DMS53 treated with DMSO at 0.1 percent for 48 hours (cell line): ENCODE measurements around the gene PDE9A.
"Not testable (repeated sequence)": the region's sequence is repeated elsewhere in the genome, so short reads cannot be mapped to it uniquely, and the experiment has no call there.

Experiments used
- DNase-seq: peaks from one replicate; lab custom pipeline; 2025; ENCODE audit not compliant: unreplicated experiment; lab: John Stamatoyannopoulos, UW

Gene PDE9A

DNA sequence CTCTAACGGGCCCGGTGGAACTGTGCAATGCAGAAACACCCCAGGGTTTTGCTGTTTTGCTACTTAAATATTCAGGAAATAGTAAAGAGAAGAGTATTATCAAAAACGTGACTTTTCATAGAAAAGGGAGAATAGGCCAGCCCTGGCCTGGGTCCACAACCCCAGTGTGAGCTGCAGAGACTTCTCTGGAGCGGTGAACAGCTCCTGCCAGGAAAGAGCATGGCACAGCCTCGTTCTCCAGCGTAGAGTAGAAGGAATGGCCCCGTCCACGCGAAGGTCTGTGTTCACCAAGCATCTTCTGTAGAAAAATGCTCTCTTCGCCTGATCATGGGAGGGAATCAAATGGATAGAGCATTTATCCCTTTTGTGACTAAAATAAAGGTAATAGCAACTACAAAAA lies 51.4 kb downstream of the PDE9A start:
- no peak for DNase-seq

DNA sequence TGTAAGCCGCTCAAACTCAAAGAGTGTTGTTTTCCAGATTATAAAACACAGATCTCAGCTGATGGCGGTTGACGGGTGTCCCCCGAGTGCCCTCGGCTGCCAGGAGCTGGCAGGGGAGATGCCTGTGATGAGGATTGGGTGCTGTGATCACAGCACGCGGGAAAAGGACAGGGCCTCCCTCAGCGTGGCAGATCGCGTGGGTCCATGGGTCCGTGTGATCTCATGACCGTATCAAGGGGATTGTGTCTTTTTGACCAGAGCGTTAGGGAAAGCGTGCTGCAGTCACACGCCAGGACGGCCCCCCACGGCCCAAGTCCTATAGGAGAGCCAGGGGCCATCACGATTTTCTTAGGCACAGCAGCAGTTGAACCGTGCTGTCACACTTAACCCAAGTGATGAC lies 51.9 kb downstream of the PDE9A start:
- DNase-seq: no peak

DNA sequence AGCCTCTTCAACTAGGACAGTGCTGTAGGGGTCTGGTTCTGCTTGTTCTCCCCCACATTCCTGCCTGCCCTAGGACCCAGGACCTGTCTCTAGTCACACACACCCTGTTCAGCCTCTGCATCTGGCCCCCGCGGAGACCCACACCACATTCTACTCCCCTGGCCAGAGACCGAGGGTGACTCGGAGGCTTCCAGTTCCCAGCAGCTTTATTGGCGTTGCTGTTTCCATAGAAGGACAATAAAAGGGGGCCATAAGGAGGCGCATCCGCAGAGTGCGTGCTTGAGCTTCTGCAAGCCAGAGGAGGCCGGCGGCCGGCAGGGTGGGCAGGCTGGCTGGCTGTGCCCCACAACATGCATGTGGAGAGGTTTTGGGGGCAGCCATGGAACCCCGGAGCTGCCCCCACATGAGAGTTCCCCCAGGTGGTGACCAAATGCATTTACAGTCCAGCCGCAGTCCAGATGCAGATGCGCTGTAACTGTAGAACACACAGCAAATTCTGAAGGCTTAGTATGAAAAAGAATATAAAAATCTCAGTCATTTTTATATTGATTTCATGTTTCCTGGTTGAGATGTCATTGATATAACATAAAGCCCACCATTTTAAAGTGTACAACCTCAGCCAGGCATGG lies 52.4 kb downstream of the PDE9A start:
- no peak for DNase-seq

DNA sequence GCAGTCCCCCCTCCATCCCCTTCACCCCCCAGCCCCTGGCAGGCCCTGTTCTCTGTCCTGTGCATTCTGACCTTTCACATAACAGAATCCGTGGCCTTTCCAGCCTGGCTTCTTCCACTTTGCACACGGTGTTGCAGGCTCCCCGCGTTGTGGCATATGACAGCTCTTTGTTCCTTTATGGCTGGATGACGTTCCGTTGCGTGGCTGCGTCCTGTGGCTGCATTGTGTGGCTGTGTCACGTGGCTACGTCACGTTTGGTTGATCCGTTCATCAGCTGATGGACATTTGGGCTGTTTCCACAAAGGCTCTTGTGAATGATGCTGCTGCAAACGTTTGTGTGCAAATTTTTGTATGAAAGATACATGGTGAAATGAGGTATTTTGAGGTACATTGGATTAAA lies 53.3 kb downstream of the PDE9A start:
- no peak for DNase-seq

DNA sequence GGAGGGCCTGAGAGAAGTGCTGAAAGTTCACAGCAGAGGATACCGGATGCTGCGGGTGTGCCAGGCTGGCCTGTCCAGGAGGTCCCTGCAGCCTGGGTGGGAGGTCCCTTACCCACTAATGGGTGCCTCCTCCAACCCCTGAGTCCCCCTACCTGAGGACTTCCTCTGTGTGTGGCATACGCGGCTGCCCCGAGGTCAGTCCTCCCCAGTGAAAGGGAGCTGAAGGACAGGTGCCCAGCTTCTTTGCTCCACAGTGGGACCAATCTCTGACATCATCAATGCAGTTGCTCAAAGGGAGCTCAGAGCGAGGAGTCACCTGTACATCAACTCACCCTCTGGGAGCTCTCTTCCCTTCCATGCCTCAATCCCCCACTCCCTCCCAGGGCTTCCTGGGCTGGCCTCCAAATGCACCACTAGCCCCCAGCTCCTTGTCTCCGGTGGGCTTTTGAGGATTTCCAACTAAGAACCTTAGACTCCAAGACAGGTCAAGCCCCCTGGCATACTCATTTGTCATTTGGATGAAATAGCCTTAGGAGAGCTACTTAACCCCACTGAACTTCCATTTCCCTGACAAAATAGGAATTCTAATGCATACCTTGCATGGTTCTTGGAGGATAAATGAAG lies 53.9 kb downstream of the PDE9A start:
- no peak for DNase-seq

DNA sequence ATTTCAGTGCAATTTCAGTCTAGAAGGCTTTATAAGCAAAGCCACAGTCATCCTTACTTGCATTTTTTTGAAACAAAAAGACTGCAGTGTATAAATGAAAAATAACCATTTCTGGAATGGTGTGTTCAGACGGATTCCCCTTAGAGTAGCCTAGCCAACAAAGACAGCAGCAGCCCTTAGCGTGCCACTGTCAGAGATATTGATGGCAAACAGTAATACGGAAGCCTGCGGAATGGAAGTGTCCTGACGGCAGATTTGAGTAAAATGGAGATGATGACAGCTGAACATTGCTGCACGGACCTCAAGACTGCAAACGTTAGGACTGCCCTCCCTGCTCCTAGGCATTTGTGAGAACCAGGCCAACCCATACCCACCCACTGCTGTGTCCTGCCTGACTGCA lies 54.7 kb downstream of the PDE9A start:
- DNase-seq: no peak

DNA sequence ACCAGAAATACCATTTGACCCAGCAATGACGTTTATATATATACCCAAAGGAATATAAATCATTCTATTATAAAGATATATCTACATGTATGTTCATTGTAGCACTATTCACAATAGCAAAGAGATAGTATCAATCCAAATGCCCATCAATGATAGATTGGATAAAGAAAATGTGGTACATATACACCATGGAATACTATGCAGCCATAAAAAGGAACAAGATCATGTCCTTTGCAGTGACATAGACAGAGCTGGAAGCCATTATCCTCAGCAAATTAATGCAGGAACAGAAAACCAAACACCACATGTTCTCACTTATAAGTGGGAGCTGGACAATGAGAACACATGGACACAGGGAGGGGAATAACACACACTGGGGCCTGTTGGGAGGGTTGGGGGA lies 55.5 kb downstream of the PDE9A start:
- not testable (repeated sequence) for DNase-seq

DNA sequence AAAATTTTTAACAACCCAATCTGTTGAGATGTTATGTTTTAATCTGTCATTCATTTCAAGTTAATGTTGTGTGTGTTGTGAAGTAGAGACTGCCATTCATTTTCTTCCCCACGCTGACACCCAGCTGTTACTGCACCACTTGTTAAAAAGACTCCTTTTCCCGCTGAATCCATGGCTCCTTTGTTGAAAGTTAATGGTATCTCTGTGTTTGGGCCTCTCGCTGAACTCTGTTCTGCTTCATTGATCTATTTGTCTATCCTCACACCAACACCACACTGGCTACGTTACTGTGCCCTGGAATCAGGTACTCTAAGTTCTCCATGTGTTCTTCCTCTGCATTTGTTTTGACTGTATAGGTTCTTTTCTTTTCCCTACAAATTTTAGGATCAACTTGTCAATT lies 58.2 kb downstream of the PDE9A start:
- DNase-seq: no peak

DNA sequence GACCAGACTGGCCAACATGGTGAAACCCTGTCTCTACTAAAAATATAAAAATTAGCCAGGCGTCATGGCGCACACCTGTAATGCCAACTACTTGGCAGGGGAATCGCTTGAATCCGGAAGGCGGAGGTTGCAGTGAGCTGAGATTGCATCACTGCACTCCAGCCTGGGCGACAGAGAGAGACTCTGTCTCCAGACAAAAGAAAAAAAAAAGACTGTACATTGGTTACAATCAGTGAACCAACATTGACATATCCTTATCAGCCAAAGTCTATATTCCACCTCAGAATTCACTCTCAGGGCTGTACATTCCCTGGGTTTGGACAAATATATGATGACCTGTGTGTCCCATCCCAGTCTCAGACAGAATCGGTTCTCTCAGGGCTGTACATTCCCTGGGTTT lies 62.0 kb downstream of the PDE9A start:
- not testable (repeated sequence) for DNase-seq

DNA sequence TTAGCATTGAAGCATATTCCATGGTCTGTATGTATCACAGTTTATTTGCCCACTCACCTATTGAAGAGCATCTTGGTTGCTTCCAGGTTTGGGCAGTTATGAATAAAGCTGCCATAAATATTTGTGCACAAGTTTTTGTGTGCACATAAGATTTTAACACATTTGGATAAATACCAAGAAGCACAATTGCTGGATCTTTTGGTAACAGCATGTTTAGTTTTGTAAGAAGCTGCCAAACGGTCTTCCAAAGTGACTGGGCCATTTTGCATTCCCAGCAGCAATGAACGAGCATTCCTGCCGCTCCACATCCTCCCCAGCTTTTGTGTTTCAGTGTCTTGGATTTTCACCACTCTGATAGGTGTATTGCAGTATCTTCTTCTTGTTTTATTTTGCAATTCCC lies 62.7 kb downstream of the PDE9A start:
- no peak for DNase-seq

DNA sequence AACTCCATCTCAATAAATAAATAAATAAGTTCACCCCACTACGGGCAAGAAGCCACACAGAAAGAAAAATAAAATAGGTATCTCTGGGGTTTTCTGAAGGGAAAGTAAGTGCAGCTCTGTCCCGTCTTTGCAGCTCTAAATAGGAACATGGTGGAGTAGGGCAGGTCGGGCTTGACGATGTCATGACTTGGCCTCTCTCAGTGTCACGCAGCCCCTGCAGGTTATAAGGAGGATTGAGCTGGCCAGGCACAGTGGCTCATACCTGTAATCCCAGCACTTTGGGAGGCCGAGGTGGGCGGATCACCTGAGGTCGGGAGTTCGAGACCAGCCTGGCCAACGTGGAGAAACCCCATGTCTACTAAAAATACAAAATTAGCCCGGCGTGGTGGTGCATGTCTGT lies 67.1 kb downstream of the PDE9A start:
- not testable (repeated sequence) for DNase-seq

DNA sequence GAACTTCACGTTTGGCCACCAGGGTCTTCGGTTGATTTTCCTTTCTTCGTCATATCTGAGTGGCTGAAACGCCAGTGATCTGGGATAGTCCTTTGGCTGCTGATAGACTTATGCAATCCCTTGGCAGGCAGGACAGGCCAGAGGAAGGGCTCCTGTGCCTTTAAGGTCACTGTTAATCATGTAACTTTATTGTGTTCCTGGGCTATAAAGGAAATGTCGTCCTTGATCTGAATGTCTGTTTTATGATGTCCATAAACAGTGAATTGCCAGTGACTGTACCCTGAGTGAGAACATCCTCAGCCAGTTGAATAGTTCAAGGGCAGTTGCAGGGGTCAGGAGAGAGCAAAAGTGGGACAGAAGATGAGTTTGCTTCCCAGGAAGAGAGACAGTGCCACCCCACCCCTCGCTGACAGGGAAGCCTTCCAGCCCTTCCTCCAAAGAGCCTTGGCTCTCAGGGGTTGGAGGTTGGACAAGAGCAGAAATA lies 68.0 kb downstream of the PDE9A start:
- DNase-seq: no peak

DNA sequence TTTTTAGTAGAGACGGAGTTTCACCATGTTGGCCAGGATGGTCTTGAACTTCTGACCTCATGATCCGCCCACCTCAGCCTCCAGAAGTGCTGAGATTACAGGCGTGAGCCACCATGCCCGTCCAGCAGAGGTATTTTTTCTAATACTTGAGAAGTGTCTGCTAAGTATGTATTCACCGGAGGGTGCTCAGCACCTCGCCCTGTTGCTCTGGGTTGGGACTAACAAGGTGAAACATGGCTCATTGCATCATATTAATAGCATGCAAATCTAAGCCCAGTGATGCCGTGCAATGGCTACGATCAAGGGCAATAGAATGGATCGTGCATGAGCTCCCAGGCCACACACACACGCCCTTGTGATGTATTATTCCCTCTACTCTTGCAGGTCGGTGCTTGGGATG lies 68.7 kb downstream of the PDE9A start:
- DNase-seq: no peak

DNA sequence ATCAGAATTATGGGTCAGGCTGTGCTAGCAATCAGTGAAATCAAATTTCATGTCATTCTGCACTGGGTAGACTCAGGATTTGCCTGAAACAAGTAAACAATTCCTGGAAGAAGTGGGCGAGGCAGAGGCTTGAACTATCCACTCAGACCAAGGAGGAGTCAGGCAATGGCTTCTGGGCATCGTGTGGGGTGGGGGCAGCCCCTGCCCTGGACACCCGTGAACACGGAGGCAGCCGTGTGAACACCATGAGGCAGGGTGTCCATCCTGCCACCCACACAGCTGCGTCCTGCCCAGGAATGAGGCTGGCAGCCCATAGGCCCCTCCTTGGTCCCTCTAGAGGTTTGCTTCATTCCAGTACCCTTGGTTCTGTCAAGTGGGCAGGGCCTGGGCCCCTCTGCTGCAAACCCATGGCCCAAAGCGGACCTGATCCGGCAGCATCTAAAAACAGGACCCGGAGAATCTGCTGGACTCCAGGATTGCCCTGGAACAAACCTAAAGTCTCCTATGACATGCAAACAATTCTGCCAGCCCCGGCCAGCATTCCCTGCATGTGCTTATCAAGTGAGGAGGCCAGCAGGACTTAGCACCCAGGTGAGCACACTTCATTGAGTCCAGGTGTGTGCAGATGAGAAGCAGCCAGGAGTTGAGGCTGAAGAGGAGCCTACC lies 69.5 kb downstream of the PDE9A start:
- DNase-seq: no peak

DNA sequence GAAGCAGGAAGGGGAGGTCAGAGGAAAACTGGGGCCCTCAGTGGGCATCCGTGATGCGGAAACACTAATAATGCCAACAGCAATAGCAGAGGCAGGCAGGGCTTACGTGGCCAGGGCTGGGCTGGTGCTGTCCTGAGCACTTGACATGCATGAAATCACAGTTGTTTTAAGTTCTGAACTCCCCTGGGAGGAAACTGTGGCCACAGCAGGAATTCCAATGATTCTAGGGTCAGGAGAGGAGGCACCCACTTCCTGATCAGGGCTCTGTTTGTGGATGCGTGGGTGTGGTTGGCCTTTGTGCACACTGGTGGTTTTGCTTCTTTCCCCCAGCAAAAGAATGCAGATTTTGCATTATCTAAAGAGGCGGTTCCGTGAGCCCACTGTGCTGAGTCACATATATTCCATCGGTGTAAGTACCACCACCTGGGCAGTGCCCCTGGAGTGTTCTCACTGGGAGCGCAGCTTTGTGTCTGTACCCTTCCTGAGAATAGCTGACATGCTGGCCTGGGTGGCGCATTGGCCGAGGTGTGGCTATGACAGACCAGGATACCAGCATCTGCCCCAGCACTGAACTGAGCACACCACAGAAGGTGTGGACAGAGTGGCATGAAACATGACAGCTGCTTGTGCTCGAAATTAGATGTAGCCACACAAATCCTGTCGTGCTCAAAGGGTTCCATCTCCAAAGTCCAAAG lies 71.0 kb downstream of the PDE9A start:
- DNase-seq: no peak

DNA sequence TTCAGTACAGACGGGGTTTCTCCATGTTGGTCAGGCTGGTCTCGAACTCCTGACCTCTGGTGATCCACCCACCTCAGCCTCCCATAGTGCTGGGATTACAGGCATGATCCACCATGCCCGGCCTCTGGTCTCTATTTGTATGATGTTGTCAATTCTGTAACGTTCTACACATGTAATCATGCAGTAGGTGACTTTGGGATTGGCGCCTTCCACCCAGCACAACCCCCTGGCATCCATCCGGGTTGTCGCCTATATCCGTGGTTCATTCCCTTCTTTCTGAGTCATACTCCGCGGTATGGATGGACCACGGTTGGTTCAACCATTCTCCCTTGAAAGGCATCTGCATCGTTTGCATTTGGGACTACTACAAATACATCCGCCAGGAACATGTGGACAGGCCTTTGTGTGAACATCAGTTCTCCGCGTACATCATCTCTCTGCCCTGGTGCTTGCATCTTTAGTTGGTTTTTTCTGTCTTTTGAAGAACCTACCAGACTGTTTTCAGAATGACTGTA lies 72.1 kb downstream of the PDE9A start:
- no peak for DNase-seq

DNA sequence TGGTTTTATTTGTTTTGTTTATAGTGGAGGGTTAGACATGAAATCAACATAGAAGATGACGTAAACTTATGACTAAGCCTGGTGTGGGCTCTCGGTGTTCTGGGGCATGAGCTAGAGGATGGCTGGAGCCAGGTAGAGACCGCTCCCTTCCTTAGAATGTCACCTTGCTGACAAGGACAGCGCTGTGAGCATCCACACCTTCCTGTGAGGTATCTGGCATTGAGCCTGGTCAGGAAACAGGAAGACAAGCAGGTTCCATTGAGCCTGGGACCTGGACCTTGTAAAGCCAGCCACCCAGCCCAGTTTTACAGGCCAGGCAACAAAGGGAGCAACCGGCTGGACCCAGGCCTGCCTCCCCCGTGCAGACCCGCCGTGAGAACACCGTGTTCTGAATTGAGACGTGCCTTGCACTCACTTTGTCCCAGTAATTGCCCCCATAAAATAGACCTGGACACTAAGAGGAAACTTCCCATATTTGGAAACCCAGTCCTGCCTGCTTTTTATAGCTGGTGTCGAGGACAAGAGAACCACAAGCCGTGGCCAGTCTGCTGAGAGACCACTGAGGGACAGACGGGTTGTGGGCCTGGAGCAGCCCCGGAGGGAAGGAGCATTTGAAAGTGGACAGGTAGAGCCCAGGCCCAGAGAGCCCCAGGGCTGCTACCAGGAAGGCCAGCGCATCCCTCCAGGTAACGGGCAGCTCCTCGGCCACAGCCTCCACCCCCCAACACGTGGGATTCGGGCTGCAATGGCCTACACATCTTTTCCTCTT lies 78.0 kb downstream of the PDE9A start:
- DNase-seq: no peak

DNA sequence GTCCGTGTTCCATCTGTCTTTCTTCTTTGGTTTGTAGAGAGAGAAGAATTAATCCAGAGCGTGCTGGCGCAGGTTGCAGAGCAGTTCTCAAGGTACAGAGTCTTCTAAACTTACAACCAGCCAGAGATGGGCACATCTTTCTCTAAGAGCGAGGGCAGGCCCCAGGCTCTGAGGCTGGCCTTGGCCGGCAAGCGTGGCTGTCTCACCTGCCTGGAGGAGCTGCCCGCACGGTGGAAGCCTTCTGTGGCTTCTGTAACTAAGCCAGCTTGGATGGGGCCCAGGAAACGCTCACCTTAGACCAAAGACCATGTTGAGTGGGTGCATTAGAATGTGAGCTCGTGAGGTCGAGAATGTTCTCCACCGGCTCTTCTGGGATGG lies 78.6 kb downstream of the PDE9A start:
- DNase-seq: no peak

DNA sequence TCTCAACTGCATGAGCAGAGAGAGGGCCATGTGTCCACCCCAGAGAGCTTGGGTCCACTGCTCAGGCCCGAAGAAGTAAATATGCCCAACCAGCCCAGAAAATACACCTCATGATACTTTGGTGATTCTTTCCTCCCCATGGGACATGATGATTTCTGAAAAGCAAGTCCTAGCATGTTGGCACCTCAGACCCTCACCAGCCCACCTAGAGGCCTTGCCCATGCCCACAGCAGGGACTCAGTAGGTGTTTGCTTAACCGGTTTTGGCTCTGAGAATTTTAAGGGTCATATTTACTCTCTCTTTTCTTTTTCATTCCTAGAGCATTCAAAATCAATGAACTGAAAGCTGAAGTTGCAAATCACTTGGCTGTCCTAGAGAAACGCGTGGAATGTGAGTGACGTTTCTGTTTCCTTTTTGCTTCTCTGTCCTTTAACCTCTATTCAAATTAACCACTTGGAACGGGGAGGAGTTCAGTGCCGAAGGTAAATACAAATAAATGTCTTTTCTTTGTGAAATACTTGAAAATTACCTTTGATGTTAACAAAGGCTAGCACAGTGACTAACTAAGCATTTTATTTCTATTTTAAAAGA lies 79.7 kb downstream of the PDE9A start:
- no peak for DNase-seq

DNA sequence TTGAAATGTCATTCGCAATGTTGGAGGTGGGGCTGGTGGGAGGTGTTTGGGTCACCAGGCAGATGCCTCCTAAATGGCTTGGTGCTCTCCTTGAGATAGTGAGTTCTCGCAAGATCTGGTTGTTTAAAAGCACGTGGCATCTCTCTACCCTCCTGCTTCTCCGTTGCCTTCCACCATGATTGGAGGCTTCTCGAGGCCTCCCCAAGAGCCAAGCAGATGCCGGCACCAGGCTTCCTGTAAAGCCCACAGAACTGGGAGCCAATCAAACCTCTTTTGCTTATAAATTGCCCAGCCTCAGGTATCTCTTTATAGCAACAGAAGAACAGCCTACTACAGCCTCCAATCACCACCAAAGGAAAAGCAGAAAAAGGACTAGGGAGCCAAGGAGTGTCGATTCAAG lies 80.5 kb downstream of the PDE9A start:
- DNase-seq: no peak
